PC-3 (cell line): ENCODE results near the gene SIX2.

Source experiments
- CTCF ChIP-seq: fragments of 300-600 bp; sonication (generic); conservative IDR thresholded peaks from 2 replicates; pipeline ENCODE4 v1.5.1; 2017; ENCODE audit warnings: antibody characterized with exemption, low read depth, mild to moderate bottlenecking, low read length
- EZH2 ChIP-seq: fragments of 300-600 bp; sonication (generic); IDR thresholded peaks from one replicate; pipeline ENCODE4 v1.6.1; 2017; ENCODE audit warnings: antibody characterized with exemption, mild to moderate bottlenecking, low read length; ENCODE audit not compliant: unreplicated experiment

GRCh38 chr2:44967727-44968432, 41.4 kb downstream of the SIX2 start:
- no peak for TF ChIP-seq EZH2
- no peak for TF ChIP-seq CTCF
